ENCODE data around the gene PSKH1.
A peak's percentile ranks its signal among the peaks of the same experiment; 100 is the strongest.

The PSKH1 gene

GRCh38 chr16:67872631-67873434 is 20.2 kb upstream of the PSKH1 start, which contains the start of gene EDC4 (continued):
- no peak for TF ChIP-seq CREB5 (CRISPR knock-in tag; IDR thresholded peaks at IDR 0.05; ENCODE audit: low read depth)
- TF ChIP-seq ZFP30 (CRISPR knock-in tag; IDR thresholded peaks at IDR 0.05), result no peak
- no peak for TF ChIP-seq ARNTL (CRISPR knock-in tag; IDR thresholded peaks at IDR 0.05; ENCODE audit: borderline replicate concordance, low read depth)
- 0 out of 2 replicates have a peak, but pooled peaks have one; percentile 20 for TF ChIP-seq ZC3H10 (CRISPR knock-in tag; IDR thresholded peaks at IDR 0.05)
- peak; percentile 65 for TF ChIP-seq TOX (CRISPR knock-in tag; IDR thresholded peaks at IDR 0.05; ENCODE audit: borderline replicate concordance)
- TF ChIP-seq ESRRG (CRISPR knock-in tag; IDR thresholded peaks at IDR 0.05), result peak; percentile 65; the same call in 1 of the 2 replicates
- no peak; the same call in 1 of the 2 replicates for TF ChIP-seq GLIS3 (CRISPR knock-in tag; IDR thresholded peaks at IDR 0.05)
- TF ChIP-seq ZNF8 (CRISPR knock-in tag; IDR thresholded peaks at IDR 0.05), result no peak

- no peak for TF ChIP-seq BACH2 (CRISPR knock-in tag; IDR thresholded peaks at IDR 0.05; ENCODE audit: borderline replicate concordance)
- no peak for TF ChIP-seq TOX (CRISPR knock-in tag; IDR thresholded peaks at IDR 0.05; ENCODE audit: borderline replicate concordance)
- TF ChIP-seq ZFP30 (CRISPR knock-in tag; IDR thresholded peaks at IDR 0.05), result no peak
- TF ChIP-seq ZC3H10 (CRISPR knock-in tag; IDR thresholded peaks at IDR 0.05), result no peak
- TF ChIP-seq GLIS3 (CRISPR knock-in tag; IDR thresholded peaks at IDR 0.05), result no peak
- TF ChIP-seq POU6F1 (CRISPR knock-in tag; IDR thresholded peaks at IDR 0.05; ENCODE audit: borderline replicate concordance, low read depth), result no peak
- no peak for TF ChIP-seq ARNTL (CRISPR knock-in tag; IDR thresholded peaks at IDR 0.05; ENCODE audit: borderline replicate concordance, low read depth)
- TF ChIP-seq SNAI2 (CRISPR knock-in tag; IDR thresholded peaks at IDR 0.05), result no peak
- TF ChIP-seq ZNF70 (CRISPR knock-in tag; IDR thresholded peaks at IDR 0.05), result no peak
- TF ChIP-seq TCF4 (CRISPR knock-in tag; IDR thresholded peaks at IDR 0.05; ENCODE audit: borderline replicate concordance), result no peak
- TF ChIP-seq ZNF565 (CRISPR knock-in tag; conservative IDR thresholded peaks at IDR 0.05; ENCODE audit: low read depth), result no peak
- no peak for TF ChIP-seq ZFP3 (CRISPR knock-in tag; IDR thresholded peaks at IDR 0.05)
- TF ChIP-seq CREB5 (CRISPR knock-in tag; IDR thresholded peaks at IDR 0.05; ENCODE audit: low read depth), result no peak
- TF ChIP-seq CSDC2 (CRISPR knock-in tag; IDR thresholded peaks at IDR 0.05), result no peak
- TF ChIP-seq ISL1 (CRISPR knock-in tag; IDR thresholded peaks at IDR 0.05), result no peak
- no peak for TF ChIP-seq TSHZ2 (CRISPR knock-in tag; IDR thresholded peaks at IDR 0.05)
- no peak for TF ChIP-seq RARB (CRISPR knock-in tag; IDR thresholded peaks at IDR 0.05)
- no peak for TF ChIP-seq ESRRG (CRISPR knock-in tag; IDR thresholded peaks at IDR 0.05)
- no peak for TF ChIP-seq PPARA (CRISPR knock-in tag; IDR thresholded peaks at IDR 0.05; ENCODE audit: borderline replicate concordance)
- no peak for TF ChIP-seq OSR1 (CRISPR knock-in tag; IDR thresholded peaks at IDR 0.05)
- peak; percentile 42 for ATAC-seq
Measured at GRCh38 chr16:67873435-67874370, 19.4 kb upstream of the PSKH1 start.

GRCh38 chr16:67874372-67874771 is 18.7 kb upstream of the PSKH1 start:
- TF ChIP-seq ZFP3 (CRISPR knock-in tag; IDR thresholded peaks at IDR 0.05), result no peak
- no peak for TF ChIP-seq ARNTL (CRISPR knock-in tag; IDR thresholded peaks at IDR 0.05; ENCODE audit: borderline replicate concordance, low read depth)
- TF ChIP-seq ZC3H10 (CRISPR knock-in tag; IDR thresholded peaks at IDR 0.05), result no peak
- ATAC-seq, result no peak
